T-cell (primary cell): ENCODE results near the gene APAF1. TPM values are rescaled to one million over a fixed set of nuclear protein-coding genes. Genes with fewer than 3 reads are reported as not detected.

Source experiments
- ATAC-seq, 4 experiments: fragments of 200-7000 bp in 3 of 4; fragments of 150-1000 bp in 1 of 4; cut with Tn5 transposase; replicated peaks in 1 of 4; 1 replicate in 3 of 4; 2 replicates in 1 of 4; pipeline ENCODE4 v1.10.0; 2021; ENCODE audit warnings: moderate library complexity in 3 of 4, mild to moderate bottlenecking in 2 of 4, moderate number of reproducible peaks in 1 of 4
- CTCF ChIA-PET, 2 donors: fragments of 300-600 bp; sonication (Branson Sonifier 250); formaldehyde crosslinking; loops; one replicate each; lab custom pipeline; 2022; ENCODE audit warnings: antibody characterized with exemption in 2 of 2; lab: Charles Lee
- POLR2A ChIA-PET, 2 donors: fragments of 300-600 bp; sonication (Branson Sonifier 250); formaldehyde crosslinking; loops; one replicate each; lab custom pipeline; 2022; ENCODE audit warnings: antibody characterized with exemption in 2 of 2; lab: Charles Lee
- DNase-seq, 35 experiments: peaks; one replicate each; pipeline versions ENCODE4 v3.0.0 to v3.0.0-alpha.2; 2013 to 2023
- H3K27ac ChIP-seq: one replicate; pipeline ENCODE4 v1.5.1; 2013; ENCODE audit warnings: low read length
- H3K27me3 ChIP-seq, 2 experiments: replicated peaks in 1 of 2; 1 replicate in 1 of 2; 2 replicates in 1 of 2; pipeline versions ENCODE4 v1.6.1 to v1.7.0; 2013; ENCODE audit warnings: low read length in 1 of 2, mixed read lengths in 1 of 2; ENCODE audit not compliant: control insufficient read depth in 2 of 2, insufficient read depth in 2 of 2; ENCODE audit errors: extremely low read depth in 1 of 2
- H3K36me3 ChIP-seq, 2 donors: 1 replicate in 1 of 2; 2 replicates in 1 of 2; pipeline versions ENCODE4 v1.6.1 to v1.7.0; 2013; ENCODE audit warnings: low read length in 1 of 2; ENCODE audit not compliant: control insufficient read depth in 2 of 2, insufficient read depth in 1 of 2; ENCODE audit errors: extremely low read depth in 1 of 2
- H3K4me1 ChIP-seq, 2 experiments: 1 replicate in 1 of 2; 2 replicates in 1 of 2; pipeline versions ENCODE4 v1.6.1 to v1.7.0; 2013; ENCODE audit warnings: low read length in 2 of 2, mixed read lengths in 1 of 2; ENCODE audit not compliant: insufficient read depth in 2 of 2, control insufficient read depth in 1 of 2; ENCODE audit errors: extremely low read depth in 1 of 2
- H3K4me3 ChIP-seq, 2 donors: 1 replicate in 1 of 2; 2 replicates in 1 of 2; pipeline versions ENCODE4 v1.5.1 to v1.7.0; 2013; ENCODE audit warnings: mild to moderate bottlenecking in 2 of 2, low read length in 1 of 2, moderate library complexity in 1 of 2; ENCODE audit not compliant: control insufficient read depth in 1 of 2; ENCODE audit errors: extremely low read depth in 1 of 2
- H3K9me3 ChIP-seq: 2 replicates; pipeline ENCODE4 v1.7.0; 2013
- H3K27ac Mint-ChIP-seq, 2 donors: one replicate each; pipeline ENCODE4 v1.8.0; 2020 to 2021; ENCODE audit warnings: mild to moderate bottlenecking in 2 of 2, mixed read lengths in 2 of 2
- H3K27me3 Mint-ChIP-seq, 2 donors: one replicate each; pipeline ENCODE4 v1.8.0; 2021 to 2022; ENCODE audit warnings: mixed read lengths in 2 of 2
- H3K36me3 Mint-ChIP-seq: one replicate; pipeline ENCODE4 v1.8.0; 2021; ENCODE audit warnings: mixed read lengths
- H3K4me1 Mint-ChIP-seq, 3 donors: one replicate each; pipeline ENCODE4 v1.8.0; 2020 to 2022; ENCODE audit warnings: mixed read lengths in 3 of 3, mild to moderate bottlenecking in 1 of 3
- H3K4me3 Mint-ChIP-seq, 3 donors: one replicate each; pipeline ENCODE4 v1.8.0; 2020 to 2022; ENCODE audit warnings: mild to moderate bottlenecking in 3 of 3, mixed read lengths in 3 of 3, moderate library complexity in 3 of 3
- H3K9me3 Mint-ChIP-seq, 3 donors: one replicate each; pipeline ENCODE4 v1.8.0; 2020 to 2022; ENCODE audit warnings: mixed read lengths in 3 of 3
- WGBS: methylation state at CpG from one replicate; pipeline ENCODE4 v1.1.5; 2013; ENCODE audit warnings: missing lambda C conversion rate; ENCODE audit not compliant: insufficient coverage; 5-methylcytosine and 5-hydroxymethylcytosine counted together
- total RNA-seq, 35 experiments: library from RNA in 6 of 35; stranded (reverse) in 6 of 35; fragments of 120-200 nt in 1 of 35; gene quantifications; one replicate each; pipeline versions ENCODE4 v1.2.1 to v1.2.4 and lab custom pipeline; 2013 to 2026

APAF1 gene
- total RNA-seq, 5 donors from 2014 or later (not counting 1 experiment from before 2014, with no cell fraction given) = 20.7 to 27.6 (median 23.5) TPM

DNA sequence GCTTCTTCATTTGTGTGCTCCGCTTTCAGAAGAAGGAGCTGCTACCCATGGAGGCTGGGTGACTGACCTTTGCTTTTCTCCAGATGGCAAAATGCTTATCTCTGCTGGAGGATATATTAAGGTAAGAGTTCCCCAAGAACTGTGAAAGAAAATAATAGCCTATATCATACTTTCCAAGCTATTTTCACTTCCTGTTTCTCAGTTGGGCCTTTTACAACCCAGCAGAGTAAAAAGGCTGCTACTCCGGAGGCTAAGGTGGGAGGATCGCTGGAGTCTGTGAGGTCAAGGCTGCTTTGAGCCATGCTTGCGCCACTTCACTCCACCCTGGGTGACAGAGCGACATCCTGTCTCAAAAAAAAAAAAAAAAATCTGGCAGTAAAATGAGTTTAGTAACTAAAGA, 82.1 kb downstream of the APAF1 start:
- no peak for DNase-seq
- H3K9me3 Mint-ChIP-seq = no peaks in the 10 kb centered on the region
- Histone ChIP-seq H3K36me3 (peaks cover 19 to 68% of the 10 kb centered on the region in 2 donors), H3K27ac (no peak overlapping the region), H3K4me1 (no peaks in the 10 kb centered on the region), H3K9me3 (no peaks in the 10 kb centered on the region), H3K4me3 (no peak overlapping the region), H3K27me3 (no peaks in the 10 kb centered on the region)
- 80% methylated on average over 1 of the region's 5 CpGs for WGBS
- ATAC-seq = no peak
- H3K27ac Mint-ChIP-seq = no peak overlapping the region
- H3K27me3 Mint-ChIP-seq = no peaks in the 10 kb centered on the region
- peaks cover 59% of the 10 kb centered on the region for H3K36me3 Mint-ChIP-seq
- CTCF ChIA-PET = interaction anchor here in 1 of 2 donors (0.6 kb wide), 1 partner anchor 160 kb away, joined by 6 read pairs; no protein-coding TSS in a partner anchor
- peaks cover 0 to 4% (median 0%) of the 10 kb centered on the region in 3 donors for H3K4me1 Mint-ChIP-seq
- POLR2A ChIA-PET = no interaction called here
- no peak overlapping the region for H3K4me3 Mint-ChIP-seq

- no peaks in the 10 kb centered on the region for H3K27me3 Mint-ChIP-seq
- H3K9me3 Mint-ChIP-seq = no peaks in the 10 kb centered on the region
- Histone ChIP-seq H3K4me1 (no peaks in the 10 kb centered on the region), H3K4me3 (no peak overlapping the region), H3K27me3 (no peaks in the 10 kb centered on the region), H3K36me3 (peaks cover 19 to 52% of the 10 kb centered on the region in 2 donors), H3K27ac (no peak overlapping the region), H3K9me3 (no peaks in the 10 kb centered on the region)
- POLR2A ChIA-PET = no interaction called here
- CTCF ChIA-PET = no interaction called here
- no peak for ATAC-seq
- H3K36me3 Mint-ChIP-seq = peaks cover 48% of the 10 kb centered on the region
- no peaks in the 10 kb centered on the region for H3K4me1 Mint-ChIP-seq
- no peak overlapping the region for H3K27ac Mint-ChIP-seq
- DNase-seq = no peak
- no peak overlapping the region for H3K4me3 Mint-ChIP-seq
Observed at GRCh38 chr12:98730412-98730811, 85.3 kb downstream of the APAF1 start.

GRCh38 chr12:98733667-98734350, 88.7 kb downstream of the APAF1 start:
- Mint-ChIP-seq H3K4me3 (no peak overlapping the region), H3K4me1 (no peaks in the 10 kb centered on the region), H3K27ac (no peak overlapping the region), H3K27me3 (no peaks in the 10 kb centered on the region), H3K9me3 (no peaks in the 10 kb centered on the region), H3K36me3 (peaks cover 43% of the 10 kb centered on the region)
- ChIA-PET CTCF (interaction anchor here in 1 of 2 donors (0.6 kb wide), 2 partner anchors 31 to 1781 kb away, joined by 6 to 7 read pairs; no protein-coding TSS in a partner anchor), POLR2A (no interaction called here)
- Histone ChIP-seq H3K36me3 (peaks cover 11 to 32% of the 10 kb centered on the region in 2 donors), H3K27ac (no peak overlapping the region), H3K4me3 (no peak overlapping the region), H3K27me3 (no peaks in the 10 kb centered on the region), H3K9me3 (no peaks in the 10 kb centered on the region), H3K4me1 (no peaks in the 10 kb centered on the region)
- DNase-seq (no peak), ATAC-seq (no peak)

DNA sequence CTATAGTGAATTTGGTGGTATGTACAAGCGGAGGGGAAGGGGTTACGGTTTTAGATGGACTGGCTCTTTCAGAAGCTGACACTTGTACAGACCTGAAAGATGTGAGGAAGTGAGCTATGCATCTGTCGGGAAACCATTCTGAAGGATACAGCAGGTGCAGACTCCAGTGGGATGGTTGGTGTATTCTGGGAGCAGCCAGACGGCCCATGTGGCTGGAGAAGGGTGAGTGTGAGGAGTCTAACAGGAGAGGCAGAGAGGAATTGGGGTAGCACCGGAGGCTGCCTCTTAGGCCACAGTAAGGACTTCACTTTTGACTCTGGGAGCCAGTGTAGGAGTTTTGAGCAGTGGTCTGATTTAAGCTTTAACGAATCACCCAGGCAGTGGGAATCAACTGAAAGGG, 90.7 kb downstream of the APAF1 start:
- ChIA-PET POLR2A (interaction anchor here in 1 of 2 donors (0.5 kb wide), 1 partner anchor 13 kb away, joined by 4 read pairs; no protein-coding TSS in a partner anchor), CTCF (no interaction called here)
- Histone ChIP-seq H3K27ac (no peak overlapping the region), H3K4me1 (no peaks in the 10 kb centered on the region), H3K9me3 (peaks cover 1% of the 10 kb centered on the region), H3K27me3 (no peaks in the 10 kb centered on the region), H3K4me3 (no peak overlapping the region), H3K36me3 (peaks cover 8 to 24% of the 10 kb centered on the region in 2 donors)
- Mint-ChIP-seq H3K9me3 (no peaks in the 10 kb centered on the region), H3K4me1 (no peaks in the 10 kb centered on the region), H3K4me3 (no peak overlapping the region), H3K27ac (no peak overlapping the region), H3K27me3 (no peaks in the 10 kb centered on the region), H3K36me3 (peaks cover 29% of the 10 kb centered on the region)
- DNase-seq (no peak), ATAC-seq (no peak)
- WGBS = 95% methylated on average over 6 of the region's 6 CpGs

DNA sequence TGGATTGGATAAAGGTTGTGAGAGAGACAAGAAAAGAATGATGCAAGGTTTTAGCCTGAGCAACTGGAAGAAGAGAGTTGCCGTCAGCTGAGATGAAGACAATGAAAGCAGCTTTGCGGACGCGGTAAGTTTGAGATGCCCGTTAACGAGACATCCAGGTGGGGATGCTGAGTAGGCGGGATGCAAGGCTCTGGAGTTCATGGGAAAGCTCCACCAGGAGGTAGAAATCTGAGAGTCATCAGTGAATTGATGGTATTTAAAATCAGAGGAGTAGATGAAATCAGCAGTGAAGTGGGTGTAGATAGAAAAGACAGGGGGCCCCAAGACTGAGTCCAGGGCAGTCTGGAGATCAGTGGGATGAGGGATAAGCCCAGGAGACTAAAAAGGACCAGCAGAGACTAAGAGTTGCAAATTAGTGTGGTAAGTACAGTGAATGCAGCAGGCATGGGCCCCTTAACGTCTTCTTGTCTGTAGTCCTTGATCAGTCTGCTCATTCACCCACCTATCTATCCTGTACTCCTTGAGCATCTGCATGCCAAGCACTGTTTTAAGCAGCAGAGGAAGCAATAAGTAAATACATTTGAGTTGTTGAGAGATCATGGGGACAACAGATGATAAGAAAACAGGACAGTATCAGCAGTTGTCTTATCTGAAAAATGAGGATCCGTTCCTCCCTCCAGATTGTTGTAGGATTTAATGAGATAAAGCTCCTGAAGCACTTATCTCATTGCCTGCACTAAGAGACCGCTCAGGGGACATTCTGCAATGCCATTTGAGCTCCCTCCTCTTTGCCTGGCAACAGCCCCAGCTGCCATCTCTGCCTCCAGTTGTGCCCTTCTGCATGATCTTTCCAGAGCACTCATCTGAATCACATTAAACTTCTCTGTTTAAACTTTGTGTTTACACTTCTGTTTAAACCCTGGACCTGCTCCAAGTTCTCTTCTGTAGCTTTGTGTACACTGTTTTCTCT, 91.5 kb downstream of the APAF1 start:
- ChIA-PET CTCF (interaction anchor here in 1 of 2 donors (0.5 kb wide), 1 partner anchor 1915 kb away, joined by 3 read pairs; no protein-coding TSS in a partner anchor), POLR2A (no interaction called here)
- peaks cover 0 to 3% (median 2%) of the 10 kb centered on the region in 3 donors for H3K4me1 Mint-ChIP-seq
- H3K36me3 Mint-ChIP-seq = peaks cover 23% of the 10 kb centered on the region
- H3K4me1 ChIP-seq = no peaks in the 10 kb centered on the region
- H3K27me3 ChIP-seq = peaks cover 0 to 4% of the 10 kb centered on the region in 2 experiments
- peaks cover 2% of the 10 kb centered on the region for H3K9me3 ChIP-seq
- H3K9me3 Mint-ChIP-seq = no peaks in the 10 kb centered on the region
- no peaks in the 10 kb centered on the region for H3K27me3 Mint-ChIP-seq
- DNase-seq (no peak), ATAC-seq (no peak)
- no peak overlapping the region for H3K4me3 ChIP-seq
- H3K27ac ChIP-seq = no peak overlapping the region
- no peak overlapping the region for H3K27ac Mint-ChIP-seq
- no peak overlapping the region for H3K4me3 Mint-ChIP-seq
- WGBS = 96% methylated on average over 8 of the region's 10 CpGs
- H3K36me3 ChIP-seq = peaks cover 0 to 18% of the 10 kb centered on the region in 2 donors

GRCh38 chr12:98737322-98737712, 92.2 kb downstream of the APAF1 start:
- Mint-ChIP-seq H3K9me3 (no peaks in the 10 kb centered on the region), H3K36me3 (peaks cover 17% of the 10 kb centered on the region), H3K27ac (no peak overlapping the region), H3K4me3 (no peak overlapping the region), H3K4me1 (peaks cover 0 to 5% (median 3%) of the 10 kb centered on the region in 3 donors), H3K27me3 (no peaks in the 10 kb centered on the region)
- H3K27ac ChIP-seq = no peak overlapping the region
- ChIA-PET POLR2A (no interaction called here), CTCF (interaction anchor here in 1 of 2 donors (0.5 kb wide), 1 partner anchor 1916 kb away, joined by 3 read pairs; no protein-coding TSS in a partner anchor)
- no peak overlapping the region for H3K4me3 ChIP-seq
- H3K27me3 ChIP-seq = peaks cover 0 to 5% of the 10 kb centered on the region in 2 experiments
- ATAC-seq (no peak), DNase-seq (no peak)
- H3K9me3 ChIP-seq = peaks cover 2% of the 10 kb centered on the region
- no peaks in the 10 kb centered on the region for H3K4me1 ChIP-seq
- H3K36me3 ChIP-seq = peaks cover 0 to 13% of the 10 kb centered on the region in 2 donors
- 100% methylated on average over 1 of the region's 4 CpGs for WGBS
